Ovary (tissue), 3 donors: ENCODE data around the gene SYNDIG1L.
"Not testable (repeated sequence)": the region's sequence is repeated elsewhere in the genome, so short reads cannot be mapped to it uniquely, and the experiment has no call there.

ENCODE experiments used
- POLR2A ChIP-seq: fragments of 450-650 bp; IDR thresholded peaks from one replicate; pipeline ENCODE4 v1.6.1; 2017; ENCODE audit warnings: antibody characterized with exemption, mild to moderate bottlenecking, moderate library complexity
- TF ChIP-seq, protein P1 (sequence below), 3 donors: fragments of 450-650 bp in 2 of 3; fragments of 200-600 bp in 1 of 3; IDR thresholded peaks; one replicate each; pipeline versions ENCODE4 v1.5.1 to v1.8.0; 2016 to 2022; ENCODE audit warnings: antibody characterized with exemption in 3 of 3, mild to moderate bottlenecking in 1 of 3
- donor health status: DM: no; HTN: no; CAD: no.

DNA sequence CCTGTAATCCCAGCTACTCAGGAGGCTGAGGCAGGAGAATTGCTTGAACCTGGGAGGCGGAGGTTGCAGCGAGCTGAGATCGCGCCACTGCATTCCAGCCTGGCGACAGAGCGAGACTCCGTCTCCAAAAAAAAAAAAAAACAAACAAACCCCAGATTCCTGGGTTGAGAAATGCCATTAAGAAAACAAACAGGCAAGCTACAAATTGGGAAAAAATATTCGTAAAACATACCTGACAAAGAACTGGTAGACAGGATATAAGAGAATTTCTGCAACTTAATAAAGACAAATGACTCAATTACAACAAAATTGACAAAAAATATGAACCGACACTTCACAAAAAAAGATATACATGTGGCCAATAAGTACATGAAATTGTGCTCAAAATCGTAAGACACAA, 44.4 kb downstream of the SYNDIG1L start:
- TF ChIP-seq, protein P1, sequence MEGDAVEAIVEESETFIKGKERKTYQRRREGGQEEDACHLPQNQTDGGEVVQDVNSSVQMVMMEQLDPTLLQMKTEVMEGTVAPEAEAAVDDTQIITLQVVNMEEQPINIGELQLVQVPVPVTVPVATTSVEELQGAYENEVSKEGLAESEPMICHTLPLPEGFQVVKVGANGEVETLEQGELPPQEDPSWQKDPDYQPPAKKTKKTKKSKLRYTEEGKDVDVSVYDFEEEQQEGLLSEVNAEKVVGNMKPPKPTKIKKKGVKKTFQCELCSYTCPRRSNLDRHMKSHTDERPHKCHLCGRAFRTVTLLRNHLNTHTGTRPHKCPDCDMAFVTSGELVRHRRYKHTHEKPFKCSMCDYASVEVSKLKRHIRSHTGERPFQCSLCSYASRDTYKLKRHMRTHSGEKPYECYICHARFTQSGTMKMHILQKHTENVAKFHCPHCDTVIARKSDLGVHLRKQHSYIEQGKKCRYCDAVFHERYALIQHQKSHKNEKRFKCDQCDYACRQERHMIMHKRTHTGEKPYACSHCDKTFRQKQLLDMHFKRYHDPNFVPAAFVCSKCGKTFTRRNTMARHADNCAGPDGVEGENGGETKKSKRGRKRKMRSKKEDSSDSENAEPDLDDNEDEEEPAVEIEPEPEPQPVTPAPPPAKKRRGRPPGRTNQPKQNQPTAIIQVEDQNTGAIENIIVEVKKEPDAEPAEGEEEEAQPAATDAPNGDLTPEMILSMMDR (IDR thresholded peaks at IDR 0.05): not testable (repeated sequence)
- not testable (repeated sequence) for TF ChIP-seq POLR2A
